G401.6 (cell line): ENCODE results near the gene ERC1.

Source experiments
- FAIRE-seq: peaks from 2 replicates; lab custom pipeline; 2012; peaks lifted over from hg19 to GRCh38; lab: Jason Lieb, UNC

Gene ERC1

DNA sequence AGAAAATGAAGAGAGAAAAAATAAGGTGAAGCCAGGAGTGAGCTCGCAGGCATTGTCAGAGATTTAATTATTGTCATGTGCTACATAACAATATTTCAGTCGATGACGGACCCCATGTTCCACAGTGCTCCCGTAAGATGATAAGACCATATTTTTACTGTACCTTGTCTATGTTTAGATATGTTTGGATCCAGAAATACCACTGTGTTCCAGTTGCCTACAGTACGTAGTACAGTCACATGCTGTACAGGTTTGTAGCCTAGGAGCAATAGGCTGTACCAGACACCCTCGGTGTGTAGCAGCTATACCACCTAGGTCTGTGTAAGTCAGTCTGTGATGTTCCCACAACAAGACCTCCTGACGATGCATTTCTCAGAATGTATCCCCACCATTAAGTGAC, 465.9 kb downstream of the ERC1 start:
- FAIRE-seq: no peak

DNA sequence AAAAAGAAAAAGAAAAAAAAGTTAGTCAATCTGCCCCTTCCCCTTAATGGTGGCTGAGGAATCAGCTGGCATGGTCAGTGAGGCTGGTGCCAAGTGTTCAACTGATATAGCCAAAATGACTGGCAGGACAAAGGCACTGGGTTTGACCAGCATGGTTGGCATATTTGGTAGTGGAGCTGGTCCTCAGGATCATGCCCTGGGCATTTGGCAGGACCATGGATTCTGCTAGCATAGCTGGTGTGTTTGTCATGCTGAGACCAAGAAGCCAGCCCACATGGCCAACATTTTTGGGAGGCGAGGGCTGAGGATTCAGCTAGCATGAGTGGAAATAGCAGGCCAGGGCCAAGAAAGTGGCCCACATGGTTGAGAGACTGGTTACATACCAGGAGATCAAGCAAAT, 466.9 kb downstream of the ERC1 start:
- no peak for FAIRE-seq

DNA sequence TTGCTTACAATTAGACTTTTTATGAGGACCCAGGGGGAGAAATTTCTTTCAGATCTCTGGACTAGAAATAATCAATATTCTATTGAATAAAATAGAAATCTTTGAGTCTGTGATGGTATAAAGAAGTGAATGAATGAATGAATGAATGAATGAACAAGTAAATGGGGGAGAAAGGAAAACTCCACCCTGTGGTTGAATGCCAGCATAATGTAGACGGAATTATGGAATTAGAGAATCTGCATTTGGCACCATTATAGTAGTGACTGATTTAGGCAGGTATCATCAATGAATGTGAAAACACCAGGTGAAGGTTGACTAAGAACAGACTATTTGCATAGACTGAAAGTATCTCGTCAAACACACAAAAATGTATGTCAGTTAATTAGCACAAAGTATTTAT, 468.3 kb downstream of the ERC1 start:
- no peak for FAIRE-seq

GRCh38 chr12:1463073-1463905, 472.3 kb downstream of the ERC1 start:
- FAIRE-seq: no peak

- no peak for FAIRE-seq
Observed at GRCh38 chr12:1464925-1465324, 473.9 kb downstream of the ERC1 start.

DNA sequence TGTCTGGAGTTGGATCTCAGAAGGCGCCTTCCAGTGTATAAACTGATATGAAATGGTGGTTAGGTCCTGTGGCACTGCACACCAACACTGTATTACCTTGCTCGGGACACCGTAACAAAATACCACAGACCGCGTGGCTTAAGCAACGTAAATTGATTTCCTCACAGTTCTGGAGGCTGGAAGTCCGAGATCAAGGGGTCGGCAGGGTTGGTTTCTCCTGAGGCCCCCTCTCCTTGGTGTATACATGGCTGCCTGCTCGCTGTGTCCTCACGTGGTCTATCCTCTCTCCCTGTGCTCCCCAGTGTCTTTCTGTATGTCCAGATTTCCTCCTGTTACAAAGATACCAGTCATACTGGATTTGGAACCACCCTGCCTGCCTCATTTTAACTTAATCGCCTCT, 475.0 kb downstream of the ERC1 start:
- no peak for FAIRE-seq

- no peak for FAIRE-seq
Observed at GRCh38 chr12:1466481-1467154, 475.6 kb downstream of the ERC1 start.

GRCh38 chr12:1467710-1468109, 476.7 kb downstream of the ERC1 start:
- FAIRE-seq: no peak

DNA sequence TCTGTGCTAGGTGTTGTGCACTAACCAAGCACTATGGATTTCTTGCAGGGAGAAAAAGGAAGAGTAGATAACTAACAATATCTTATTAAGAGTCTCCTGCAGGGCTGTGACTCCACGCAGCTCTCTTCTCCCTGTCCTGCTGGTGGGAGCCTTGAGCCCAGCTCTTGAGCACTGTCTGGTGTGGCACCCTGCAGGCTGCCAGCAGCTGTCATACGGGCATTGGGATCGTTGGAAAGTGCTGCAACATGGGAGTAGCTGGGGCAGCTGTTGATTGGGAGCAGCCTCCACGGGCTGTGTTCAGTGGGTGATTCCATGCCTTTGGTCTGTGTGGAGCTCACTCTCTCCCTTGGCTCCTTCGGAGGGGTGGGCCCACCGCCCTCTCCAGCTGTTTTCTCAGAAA, 478.0 kb downstream of the ERC1 start:
- no peak for FAIRE-seq

- FAIRE-seq: no peak
Observed at GRCh38 chr12:1470051-1470450, 479.0 kb downstream of the ERC1 start.

DNA sequence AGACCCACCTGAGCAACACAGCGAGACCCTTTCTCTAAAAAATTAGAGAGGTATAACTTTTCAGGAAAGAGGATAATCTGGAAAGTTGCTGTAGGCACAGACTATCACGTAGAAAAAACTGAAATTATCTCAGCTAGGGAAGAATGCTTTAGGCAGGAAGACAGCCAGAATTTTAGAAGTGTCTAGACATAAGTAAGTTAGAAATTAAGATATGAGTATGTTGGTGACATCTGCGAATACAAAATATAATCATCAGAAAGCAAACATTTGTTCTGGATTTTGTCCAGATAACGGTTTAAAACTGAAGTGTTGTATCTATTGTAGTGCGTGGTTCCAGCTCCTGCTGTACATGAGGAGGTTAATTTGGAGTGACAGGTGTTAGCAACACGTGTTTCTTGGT, 480.2 kb downstream of the ERC1 start:
- no peak for FAIRE-seq

- FAIRE-seq: no peak
Observed at GRCh38 chr12:1473418-1473817, 482.4 kb downstream of the ERC1 start.

GRCh38 chr12:1474041-1474573, 483.1 kb downstream of the ERC1 start:
- FAIRE-seq: no peak

DNA sequence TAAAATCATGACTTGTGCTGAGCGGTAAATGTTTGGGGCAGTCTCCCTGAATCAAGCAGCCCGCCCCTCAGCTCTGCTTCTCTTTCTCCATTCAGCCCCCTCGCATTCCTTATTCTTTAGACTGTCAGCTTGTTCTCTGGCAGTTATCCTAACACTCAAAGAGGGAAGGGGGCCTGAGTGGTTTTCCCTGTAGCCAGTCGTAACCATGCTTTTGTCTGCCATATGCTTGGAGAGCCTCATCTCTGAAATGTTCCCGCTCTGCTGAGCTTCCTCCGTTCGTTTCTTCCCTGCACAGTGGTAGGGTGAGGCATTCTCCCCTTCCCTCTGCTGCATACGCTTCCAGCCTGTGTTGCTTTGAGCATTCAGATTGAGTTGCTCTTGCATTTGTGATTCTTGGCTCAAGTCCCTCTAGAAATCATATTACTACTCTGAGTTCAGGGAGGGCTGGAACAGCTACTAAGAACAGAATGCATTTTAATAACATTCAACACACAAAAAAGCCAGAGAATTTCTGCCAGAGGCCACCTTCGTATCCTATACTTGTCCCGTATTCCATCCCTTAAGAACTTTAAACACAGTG, 483.6 kb downstream of the ERC1 start:
- FAIRE-seq: no peak

DNA sequence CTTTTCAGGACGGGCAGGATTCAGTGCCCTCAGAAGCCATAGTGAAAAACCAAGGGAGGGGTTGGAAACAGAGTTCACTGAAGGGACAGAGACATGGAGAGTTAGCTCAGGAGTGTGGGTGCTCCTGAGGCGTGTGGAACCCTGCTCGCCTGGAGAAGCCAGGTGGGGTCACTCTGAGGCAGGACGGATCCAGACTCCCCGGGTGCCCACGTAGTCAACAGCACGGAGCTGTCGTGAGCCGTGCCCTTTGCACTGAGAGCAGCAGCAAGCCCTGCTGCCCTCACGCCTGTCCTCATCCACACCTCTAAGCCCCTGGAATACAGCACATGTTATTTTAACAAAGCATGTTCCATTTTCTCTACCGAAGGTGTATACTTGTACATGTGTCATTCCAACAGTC, 488.6 kb downstream of the ERC1 start:
- FAIRE-seq: no peak

DNA sequence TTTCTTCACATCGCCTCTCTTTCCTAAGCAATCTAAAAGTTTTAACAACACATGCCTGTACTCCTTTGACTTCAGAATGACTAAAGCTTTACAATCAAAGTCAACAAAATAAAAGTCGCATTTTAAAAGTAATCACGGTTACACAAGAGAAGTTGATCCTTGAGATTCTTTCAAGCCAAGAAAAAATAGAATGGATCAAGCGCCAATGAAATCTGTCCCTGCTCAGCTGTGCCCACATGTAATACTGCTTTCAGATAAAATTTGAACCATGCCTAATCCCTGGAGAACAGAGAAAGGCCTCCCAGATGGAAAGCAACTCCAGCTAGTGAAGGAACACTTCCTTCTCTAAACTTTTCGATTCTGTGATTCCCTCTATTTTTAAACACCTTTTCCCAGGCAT, 490.3 kb downstream of the ERC1 start:
- no peak for FAIRE-seq

GRCh38 chr12:1481906-1482305, 490.9 kb downstream of the ERC1 start:
- no peak for FAIRE-seq

DNA sequence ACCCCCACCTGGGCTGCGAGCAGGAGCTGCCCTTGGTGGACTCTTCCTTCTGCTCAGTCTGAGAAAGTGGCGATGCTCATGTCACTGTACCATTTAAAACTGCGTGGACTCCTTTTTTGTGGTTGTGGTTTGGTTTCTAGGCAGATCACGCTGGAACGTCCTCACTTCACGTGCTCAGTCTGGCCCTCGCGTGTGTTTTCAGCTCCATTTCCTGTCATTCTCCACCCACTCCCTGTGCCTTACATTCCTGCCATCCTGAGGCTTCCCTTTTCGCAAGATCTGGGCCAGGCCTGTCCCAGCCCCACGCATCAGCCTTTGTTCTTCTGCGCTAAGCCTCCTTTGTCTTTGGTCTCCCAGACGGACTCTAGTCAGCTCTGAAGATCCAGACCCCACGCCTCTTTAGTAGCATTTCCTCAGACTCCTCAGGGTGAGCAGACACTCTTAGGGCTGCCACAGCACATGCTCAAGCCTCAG, 497.9 kb downstream of the ERC1 start:
- no peak for FAIRE-seq

GRCh38 chr12:1491983-1492697, 501.1 kb downstream of the ERC1 start:
- FAIRE-seq: no peak

GRCh38 chr12:1493781-1494565, 502.9 kb downstream of the ERC1 start:
- FAIRE-seq: no peak

DNA sequence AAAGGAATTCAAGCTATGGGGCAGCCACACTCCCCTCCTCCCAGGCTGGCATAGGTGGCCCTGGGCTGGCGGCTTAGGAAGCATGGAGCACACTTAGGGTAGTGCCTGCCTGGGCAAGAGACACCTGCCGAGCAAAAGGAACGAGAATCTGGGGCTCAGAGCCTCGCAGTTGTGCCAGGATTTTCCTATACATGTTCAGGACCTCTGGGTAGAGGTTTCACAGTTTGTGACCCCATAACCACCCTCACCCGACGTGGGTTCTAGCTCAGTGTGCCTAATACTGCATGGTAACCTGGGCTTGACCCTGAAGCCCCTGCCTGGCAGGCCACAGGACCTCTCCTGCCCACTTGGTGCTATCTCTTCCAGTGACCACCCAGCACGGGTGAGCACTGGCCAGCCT, 503.8 kb downstream of the ERC1 start:
- FAIRE-seq: no peak
